ENCODE results near the gene BANP.
"Not testable (repeated sequence)": the region's sequence is repeated elsewhere in the genome, so short reads cannot be mapped to it uniquely, and the experiment has no call there.

BANP gene

GRCh38 chr16:88118376-88118775, 167.1 kb downstream of the BANP start:
- no peak overlapping the region for H3K4me3 ChIP-seq (ENCODE audit: low read depth, low read length)

DNA sequence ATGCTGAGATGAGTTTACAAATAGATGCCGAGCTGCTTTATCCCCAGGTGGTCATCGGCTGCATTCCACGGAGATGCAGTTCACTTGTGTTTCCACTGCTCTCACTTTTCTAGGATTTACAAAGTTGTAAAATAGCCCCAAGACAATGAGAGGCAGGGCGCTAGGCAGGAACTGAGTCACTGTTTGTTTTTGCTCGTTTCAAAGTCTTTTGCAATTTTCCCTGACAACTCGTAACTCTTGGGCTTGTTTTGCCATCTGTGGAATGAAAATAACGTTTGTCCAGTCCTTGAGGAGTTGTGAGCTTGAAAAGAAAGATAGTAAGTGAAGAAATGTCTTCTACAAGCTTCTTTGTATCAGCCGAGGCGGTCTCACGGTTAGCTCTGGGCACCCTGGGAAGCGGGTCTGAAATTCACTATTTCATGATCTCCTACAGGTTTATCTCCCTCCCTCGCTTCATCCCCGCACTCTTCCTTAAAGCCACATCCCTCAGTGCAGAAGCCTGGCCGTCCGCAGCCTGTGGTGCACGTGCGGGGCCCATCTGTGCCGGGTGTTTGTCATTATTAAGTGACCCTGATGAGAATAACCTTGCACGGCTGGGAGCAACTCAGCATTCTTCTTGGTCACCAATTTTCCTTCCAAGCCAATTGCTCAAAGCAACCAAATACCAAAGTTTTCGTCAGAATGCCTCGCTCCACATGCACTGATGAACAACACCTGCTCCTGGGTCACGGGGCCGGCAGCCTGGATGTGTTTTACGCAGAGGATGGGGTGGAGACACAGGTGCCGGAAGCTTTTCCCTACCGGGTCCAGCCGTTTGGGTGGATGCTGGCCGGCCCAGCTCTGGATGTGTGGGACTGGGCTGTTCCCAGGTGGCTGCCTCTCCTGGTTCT, 167.9 kb downstream of the BANP start:
- H3K4me3 ChIP-seq (ENCODE audit: low read depth, low read length): not testable (repeated sequence)

DNA sequence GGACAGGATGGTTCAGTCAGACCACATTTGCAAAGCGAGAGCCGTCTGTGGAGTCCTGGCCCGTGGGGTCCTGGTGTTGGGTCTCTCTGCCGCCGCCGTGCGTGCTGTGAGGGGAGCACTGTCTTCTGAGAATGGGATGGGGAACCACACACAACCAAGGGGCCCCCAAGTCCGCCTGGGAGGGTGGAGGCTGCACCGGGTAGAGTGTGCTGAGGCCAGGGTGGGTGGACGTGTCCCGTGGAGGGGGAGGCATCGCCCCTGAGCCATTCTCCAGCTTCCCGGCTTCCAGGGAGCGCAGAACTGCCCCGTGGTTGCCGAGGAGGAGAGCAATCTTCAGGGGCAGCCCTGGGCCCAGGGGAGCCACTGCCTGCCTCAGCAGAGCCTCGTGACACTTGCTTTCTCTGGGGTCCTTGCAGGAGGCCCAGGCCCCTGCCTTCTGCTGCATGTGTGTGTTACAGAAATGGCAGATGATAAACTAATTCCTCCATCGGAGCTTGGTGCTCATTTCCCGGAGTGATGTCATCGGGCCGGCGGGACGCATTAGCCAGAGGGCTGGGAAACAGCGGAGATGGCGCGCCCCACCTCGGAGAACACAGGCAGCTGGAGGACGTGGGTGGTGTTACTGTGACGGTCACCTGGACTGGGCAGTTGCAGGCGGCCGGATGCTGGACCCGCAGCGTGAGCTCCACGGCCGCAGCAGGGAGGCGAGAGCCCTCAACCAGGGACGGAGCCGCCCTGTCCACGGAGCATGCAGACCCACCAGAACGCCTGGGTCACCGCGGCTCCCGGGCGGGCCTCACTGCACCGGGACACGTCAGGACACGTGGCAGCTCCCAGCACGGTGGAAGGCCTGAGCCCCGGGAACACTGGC, 168.9 kb downstream of the BANP start:
- H3K4me3 ChIP-seq (ENCODE audit: low read depth, low read length): not testable (repeated sequence)

GRCh38 chr16:88120812-88121211, 169.6 kb downstream of the BANP start:
- no peak overlapping the region for H3K4me3 ChIP-seq (ENCODE audit: low read depth, low read length)

GRCh38 chr16:88121391-88121790, 170.2 kb downstream of the BANP start:
- H3K4me3 ChIP-seq (ENCODE audit: low read depth, low read length): not testable (repeated sequence)

DNA sequence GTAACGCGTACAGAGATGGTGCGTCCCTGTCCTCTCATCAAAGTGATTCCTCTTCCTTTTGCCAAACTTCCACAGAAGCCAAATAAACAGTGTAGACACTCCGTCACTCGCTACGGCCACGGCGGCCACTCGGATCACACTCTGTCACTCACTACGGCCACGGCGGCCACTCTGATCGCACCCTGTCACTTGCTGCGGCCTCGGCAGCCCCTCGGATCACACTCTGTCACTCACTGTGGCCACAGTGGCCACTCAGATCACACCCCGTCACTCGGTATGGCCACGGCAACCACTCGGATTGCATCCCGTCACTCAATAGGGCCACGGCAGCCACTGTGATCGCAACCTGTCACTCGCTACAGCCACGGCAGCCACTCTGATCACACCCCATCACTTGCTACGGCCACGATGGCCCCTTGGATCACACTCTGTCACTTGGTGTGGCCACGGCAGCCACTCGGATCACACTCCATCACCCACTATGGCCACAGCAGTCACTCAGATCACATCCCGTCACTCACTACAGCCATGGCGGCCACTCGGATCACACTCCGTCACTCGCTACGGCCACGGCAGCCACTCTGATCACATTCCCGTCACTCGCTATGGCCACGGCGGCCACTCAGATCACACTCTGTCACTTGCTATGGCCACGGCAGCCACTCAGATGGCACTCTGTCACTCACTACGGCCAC, 170.8 kb downstream of the BANP start:
- H3K4me3 ChIP-seq (ENCODE audit: low read depth, low read length): no peak overlapping the region
